ENCODE results near the gene CEP57L1.

GRCh38 chr6:109082188-109082577 is 13.1 kb upstream of the CEP57L1 start:
- TF ChIP-seq CTCF (IDR thresholded peaks at IDR 0.05; ENCODE audit: poor library complexity) (no peak), EZH2 (IDR thresholded peaks at IDR 0.05; ENCODE audit: borderline replicate concordance) (no peak), EZH2phosphoT487 (IDR thresholded peaks at IDR 0.05; ENCODE audit: low read depth, severe bottlenecking, unreplicated experiment) (no peak)
